Heart left ventricle (tissue), 16 donors: ENCODE data around the gene BCR. TPM values are rescaled to one million over a fixed set of nuclear protein-coding genes. Genes with fewer than 3 reads are reported as not detected.

ENCODE experiments used
- ATAC-seq, 4 donors: fragments of 200-7000 bp; cut with Tn5 transposase; one replicate each; pipeline ENCODE4 v1.9.1; 2020 to 2022; ENCODE audit warnings: moderate library complexity in 4 of 4, mild to moderate bottlenecking in 3 of 4, moderate number of reproducible peaks in 1 of 4
- DNase-seq, 5 donors: peaks; one replicate each; pipeline ENCODE4 v3.0.0-alpha.2; 2020
- H3K27ac ChIP-seq, 12 donors: fragments of 200-600 bp; sonication (generic) in 4 of 12; one replicate each; pipeline versions ENCODE4 v1.5.0 to v1.8.0; 2016 to 2022; ENCODE audit warnings: mild to moderate bottlenecking in 2 of 12
- H3K27me3 ChIP-seq, 9 donors: fragments of 200-600 bp; sonication (generic) in 2 of 9; one replicate each; pipeline versions ENCODE4 v1.5.1 to v1.8.0; 2016 to 2022; ENCODE audit warnings: mild to moderate bottlenecking in 3 of 9
- H3K36me3 ChIP-seq, 9 donors: fragments of 200-600 bp; sonication (generic) in 2 of 9; one replicate each; pipeline versions ENCODE4 v1.5.0 to v1.8.0; 2018 to 2022; ENCODE audit warnings: mild to moderate bottlenecking in 2 of 9
- H3K4me1 ChIP-seq, 12 donors: fragments of 200-600 bp; sonication (generic) in 4 of 12; one replicate each; pipeline versions ENCODE4 v1.5.0 to v1.8.0; 2016 to 2022; ENCODE audit warnings: mild to moderate bottlenecking in 3 of 12
- H3K4me3 ChIP-seq, 12 donors: fragments of 200-600 bp; sonication (generic) in 4 of 12; one replicate each; pipeline versions ENCODE4 v1.5.0 to v1.8.0; 2017 to 2022; ENCODE audit warnings: mild to moderate bottlenecking in 9 of 12, moderate library complexity in 4 of 12
- H3K9me3 ChIP-seq, 12 donors: fragments of 200-600 bp; sonication (generic) in 4 of 12; one replicate each; pipeline versions ENCODE4 v1.5.0 to v1.8.0; 2016 to 2022; ENCODE audit warnings: mild to moderate bottlenecking in 1 of 12
- CTCF ChIP-seq, 12 donors: fragments of 200-600 bp; sonication (generic) in 4 of 12; IDR thresholded peaks; one replicate each; pipeline versions ENCODE4 v1.5.0 to v1.8.0; 2018 to 2022; ENCODE audit warnings: antibody characterized with exemption in 12 of 12, mild to moderate bottlenecking in 5 of 12
- POLR2A ChIP-seq, 2 donors: fragments of 450-650 bp; IDR thresholded peaks; one replicate each; pipeline ENCODE4 v1.6.1; 2017; ENCODE audit warnings: antibody characterized with exemption in 2 of 2, mild to moderate bottlenecking in 2 of 2, moderate library complexity in 2 of 2
- WGBS, 4 donors: extraction: QIAGEN DNeasy Blood & Tissue Kit in 2 of 4; methylation state at CpG; one replicate each; pipeline versions ENCODE4 v1.1.5 to v1.1.7; 2013 to 2018; 5-methylcytosine and 5-hydroxymethylcytosine counted together
- intact Hi-C, 10 donors: fragments of 100-400 bp; cut with DNase I; formaldehyde crosslinking; loops; one replicate each; pipeline versions ENCODE4 v1.11.1 to v1.14.2; 2022
- polyA plus RNA-seq, 2 donors: library from polyadenylated mRNA; stranded (reverse); fragments of 200-250 nt; gene quantifications; one replicate each; pipeline ENCODE4 v1.2.3, GENCODE V29; 2013
- total RNA-seq, 9 donors: library from RNA; depleted of rRNA in 2 of 9; stranded (reverse); fragments of >200 nt in 2 of 9; fragmentation: NEBNext Ultra II Directional in 3 of 9; extraction: Animal tissue kit (Norgen Biotek cat#: 25700) in 3 of 9; gene quantifications; one replicate each; pipeline versions ENCODE4 v1.1.0 to v1.2.4, GENCODE V29; 2016 to 2023
- donor health status: ischemic (EF 13 %, LVEDD 7.1; RV severe dilation, severe dysfunction).
- donor health status: healthy with polysubstance abuse.
- donor health status: DM: no; HTN: yes; CAD: no.
- donor health status: DM: no; HTN: no; CAD: no.
- donor health status: ischemic (EF 25% LVEDD 6.9; RV normal size, moderate dysfunction).
- donor health status: ischemic (EF 25% LVEDD 5.7; RV mildly dilated, moderate dysfunction).
- donor health status: healthy.
- donor health status: DM: yes; HTN: yes; CAD: no.
- donor health status: ischemic (EF 35%, LVEDD 5.7; RV mildly dilated, moderate dysfunction).
- donor health status: nonischemic (EF 11% LVEDD 7.7; RV severe dilation, severe dysfunction).
- donor health status: DM: yes; HTN: yes; CAD: no.
- donor health status: PGD.
- donor health status: ischemic (EF 29% LVEDD 5.4; RV normal size, mild dysfunction).
- donor health status: nonischemic (EF 23%, LVEDD 6.1; RV moderate dilation, normal function).

Gene BCR
- total and polyA plus RNA-seq, 11 donors = 12.6 to 51.1 (median 28.7) TPM

- TF ChIP-seq CTCF (IDR thresholded peaks at IDR 0.05) = no peak
- TF ChIP-seq POLR2A (IDR thresholded peaks at IDR 0.05) = no peak
- peaks cover 0 to 45% (median 25%) of the 10 kb centered on the region in 12 donors for H3K4me1 ChIP-seq
- DNase-seq = no peak
- ATAC-seq = no peak
- peaks cover 0 to 13% (median 0%) of the 10 kb centered on the region in 9 donors for H3K27me3 ChIP-seq
- intact Hi-C loops = no loop called here
- no peak overlapping the region for H3K4me3 ChIP-seq
- H3K9me3 ChIP-seq = no peaks in the 10 kb centered on the region
- no peaks in the 10 kb centered on the region for H3K36me3 ChIP-seq
- H3K27ac ChIP-seq = no peak overlapping the region
- 94 to 100% (median 99%) methylated on average over 1 of the region's 1 CpG for WGBS, 4 donors
Observed at GRCh38 chr22:23143119-23143518, 37.2 kb upstream of the BCR start.

- TF ChIP-seq POLR2A (IDR thresholded peaks at IDR 0.05) = no peak
- TF ChIP-seq CTCF (IDR thresholded peaks at IDR 0.05) = no peak
- DNase-seq = peak in 1 of 5 donors; percentile 12
- Histone ChIP-seq H3K9me3 (no peaks in the 10 kb centered on the region), H3K4me1 (peaks cover 0 to 39% (median 23%) of the 10 kb centered on the region in 12 donors), H3K27ac (peak overlapping the region in 1 of 12 donors; percentile 81), H3K4me3 (peak overlapping the region in 4 of 12 donors; percentile 41 to 62 (median 56)), H3K27me3 (peaks cover 0 to 13% (median 0%) of the 10 kb centered on the region in 9 donors), H3K36me3 (no peaks in the 10 kb centered on the region)
- 93 to 98% (median 95%) methylated on average over 4 of the region's 4 CpGs for WGBS, 4 donors
- no peak for ATAC-seq
- intact Hi-C loops = no loop called here
Observed at GRCh38 chr22:23144432-23144831, 35.9 kb upstream of the BCR start.

- TF ChIP-seq CTCF (IDR thresholded peaks at IDR 0.05) (no peak), POLR2A (IDR thresholded peaks at IDR 0.05) (no peak)
- DNase-seq (peak; percentile 94 to 97 (median 97)), ATAC-seq (peak; percentile 57 to 84 (median 82))
- intact Hi-C loops = no loop called here
- Histone ChIP-seq H3K4me1 (peaks cover 0 to 39% (median 24%) of the 10 kb centered on the region in 12 donors), H3K27ac (peak within 1 kb of the TSS in 9 of 12 donors; percentile 38 to 81 (median 61)), H3K4me3 (peak within 1 kb of the TSS; percentile 14 to 62 (median 50)), H3K36me3 (no peaks in the 10 kb centered on the region), H3K27me3 (peaks cover 0 to 13% (median 0%) of the 10 kb centered on the region in 9 donors), H3K9me3 (no peaks in the 10 kb centered on the region)
- 9 to 18% (median 11%) methylated on average over 30 to 62 of the region's 62 CpGs for WGBS, 4 donors
Observed at GRCh38 chr22:23144932-23145877, 35.1 kb upstream of the BCR start, which contains the start of gene RAB36. Gene RAB36 (plus strand): TSS chr22:23145477. CDS start chr22:23146617, 1,140 bp downstream.

- H3K4me1 ChIP-seq = peaks cover 0 to 39% (median 24%) of the 10 kb centered on the region in 12 donors
- DNase-seq (no peak), ATAC-seq (no peak)
- H3K27ac ChIP-seq = peak overlapping the region in 9 of 12 donors; percentile 38 to 81 (median 61)
- H3K4me3 ChIP-seq = peak overlapping the region in 11 of 12 donors; percentile 14 to 62 (median 50)
- H3K36me3 ChIP-seq = no peaks in the 10 kb centered on the region
- WGBS, 4 donors = 80 to 87% (median 82%) methylated on average over 2 of the region's 2 CpGs
- TF ChIP-seq POLR2A (IDR thresholded peaks at IDR 0.05) (no peak), CTCF (IDR thresholded peaks at IDR 0.05) (no peak)
- no peaks in the 10 kb centered on the region for H3K9me3 ChIP-seq
- intact Hi-C loops = no loop called here
- peaks cover 0 to 13% (median 0%) of the 10 kb centered on the region in 9 donors for H3K27me3 ChIP-seq
Observed at GRCh38 chr22:23145878-23146470, 34.3 kb upstream of the BCR start.
